Duodenal mucosa (tissue), 2 donors: ENCODE data around the gene RSPRY1.
"Not testable (repeated sequence)": the region's sequence is repeated elsewhere in the genome, so short reads cannot be mapped to it uniquely, and the experiment has no call there.

Source experiments
- H3K27ac ChIP-seq: one replicate; pipeline ENCODE4 v1.7.0; 2013; ENCODE audit warnings: low read depth, low read length
- H3K27me3 ChIP-seq, 2 donors: one replicate each; pipeline ENCODE4 v1.7.0; 2013; ENCODE audit warnings: low read length in 2 of 2, control low read depth in 1 of 2; ENCODE audit not compliant: insufficient read depth in 2 of 2, control insufficient read depth in 1 of 2
- H3K36me3 ChIP-seq, 2 donors: one replicate each; pipeline ENCODE4 v1.7.0; 2013; ENCODE audit warnings: low read length in 2 of 2, control low read depth in 1 of 2; ENCODE audit not compliant: insufficient read depth in 2 of 2, control insufficient read depth in 1 of 2
- H3K4me1 ChIP-seq, 2 donors: one replicate each; pipeline ENCODE4 v1.7.0; 2013; ENCODE audit warnings: low read length in 2 of 2, control low read depth in 1 of 2; ENCODE audit not compliant: insufficient read depth in 2 of 2, control insufficient read depth in 1 of 2
- H3K4me3 ChIP-seq, 2 donors: one replicate each; pipeline ENCODE4 v1.7.0; 2013; ENCODE audit warnings: low read length in 2 of 2, low read depth in 1 of 2
- H3K9ac ChIP-seq, 2 donors: one replicate each; pipeline ENCODE4 v1.7.0; 2013; ENCODE audit warnings: low read length in 2 of 2, low read depth in 1 of 2
- H3K9me3 ChIP-seq, 2 donors: one replicate each; pipeline ENCODE4 v1.7.0; 2013; ENCODE audit warnings: low read length in 2 of 2, control low read depth in 1 of 2; ENCODE audit not compliant: control insufficient read depth in 1 of 2

Gene RSPRY1

DNA sequence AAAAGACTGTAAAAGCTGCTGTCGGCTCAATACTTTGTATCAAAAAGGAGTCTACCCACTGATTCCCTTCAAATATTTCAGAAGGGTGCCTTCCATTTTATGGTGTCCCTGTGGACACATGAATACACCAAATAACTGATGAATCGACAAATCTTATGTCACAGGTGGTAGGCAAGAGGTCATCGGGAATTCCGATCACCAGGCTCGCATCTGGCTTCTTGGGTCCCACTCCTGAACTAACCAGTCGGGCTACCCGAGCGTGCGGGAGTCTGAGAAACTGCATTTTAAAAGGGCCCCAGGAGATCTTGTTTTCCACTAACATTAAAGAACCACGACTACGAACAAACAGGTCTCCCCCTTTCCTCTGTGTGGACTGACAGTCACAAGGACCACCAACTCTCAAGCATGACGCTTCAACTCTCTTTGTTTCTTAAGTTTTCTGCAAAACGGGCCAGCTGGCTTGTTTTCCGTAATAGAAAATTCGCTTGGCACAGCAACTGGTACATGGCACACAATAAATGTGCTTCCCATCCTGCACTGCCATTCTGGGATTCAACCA, 1.2 kb upstream of the RSPRY1 start:
- Histone ChIP-seq H3K36me3 (peaks cover 0 to 4% of the 10 kb centered on the region in 2 donors), H3K4me1 (peaks cover 19 to 24% of the 10 kb centered on the region in 2 donors), H3K27ac (no peak overlapping the region), H3K4me3 (peak overlapping the region; percentile 85 to 93), H3K9ac (peak overlapping the region; percentile 87 to 90), H3K27me3 (no peaks in the 10 kb centered on the region), H3K9me3 (no peaks in the 10 kb centered on the region)

DNA sequence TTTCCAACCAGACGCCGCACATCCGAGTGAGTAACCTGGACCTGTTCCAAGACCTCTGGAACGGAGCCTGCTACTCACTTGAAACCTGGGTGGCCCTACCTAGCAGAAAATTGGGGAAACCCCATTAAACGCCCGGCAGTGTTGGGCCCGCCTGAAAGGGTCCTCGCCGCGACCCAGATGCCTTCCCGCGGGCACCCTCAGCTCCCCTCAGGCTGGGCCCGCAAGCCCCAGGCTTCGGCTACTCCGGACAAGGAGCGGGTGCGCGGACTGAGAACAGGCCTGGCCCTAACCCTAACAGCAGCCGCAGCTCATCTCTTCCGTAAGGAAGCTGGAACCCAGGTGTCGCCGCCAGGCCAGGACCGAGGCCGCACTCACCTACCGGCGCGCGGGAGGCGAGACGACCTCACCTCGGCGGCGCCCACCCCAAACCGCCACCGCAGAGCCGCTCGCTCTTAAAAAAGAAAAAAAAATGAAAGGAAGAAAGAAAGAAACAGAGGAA, 634 bp upstream of the RSPRY1 start:
- Histone ChIP-seq H3K9ac (peak overlapping the region; percentile 87 to 90), H3K4me1 (peaks cover 19 to 26% of the 10 kb centered on the region in 2 donors), H3K36me3 (peaks cover 0 to 6% of the 10 kb centered on the region in 2 donors), H3K27me3 (no peaks in the 10 kb centered on the region), H3K9me3 (no peaks in the 10 kb centered on the region), H3K27ac (peak overlapping the region; percentile 92), H3K4me3 (peak overlapping the region; percentile 85 to 93)

DNA sequence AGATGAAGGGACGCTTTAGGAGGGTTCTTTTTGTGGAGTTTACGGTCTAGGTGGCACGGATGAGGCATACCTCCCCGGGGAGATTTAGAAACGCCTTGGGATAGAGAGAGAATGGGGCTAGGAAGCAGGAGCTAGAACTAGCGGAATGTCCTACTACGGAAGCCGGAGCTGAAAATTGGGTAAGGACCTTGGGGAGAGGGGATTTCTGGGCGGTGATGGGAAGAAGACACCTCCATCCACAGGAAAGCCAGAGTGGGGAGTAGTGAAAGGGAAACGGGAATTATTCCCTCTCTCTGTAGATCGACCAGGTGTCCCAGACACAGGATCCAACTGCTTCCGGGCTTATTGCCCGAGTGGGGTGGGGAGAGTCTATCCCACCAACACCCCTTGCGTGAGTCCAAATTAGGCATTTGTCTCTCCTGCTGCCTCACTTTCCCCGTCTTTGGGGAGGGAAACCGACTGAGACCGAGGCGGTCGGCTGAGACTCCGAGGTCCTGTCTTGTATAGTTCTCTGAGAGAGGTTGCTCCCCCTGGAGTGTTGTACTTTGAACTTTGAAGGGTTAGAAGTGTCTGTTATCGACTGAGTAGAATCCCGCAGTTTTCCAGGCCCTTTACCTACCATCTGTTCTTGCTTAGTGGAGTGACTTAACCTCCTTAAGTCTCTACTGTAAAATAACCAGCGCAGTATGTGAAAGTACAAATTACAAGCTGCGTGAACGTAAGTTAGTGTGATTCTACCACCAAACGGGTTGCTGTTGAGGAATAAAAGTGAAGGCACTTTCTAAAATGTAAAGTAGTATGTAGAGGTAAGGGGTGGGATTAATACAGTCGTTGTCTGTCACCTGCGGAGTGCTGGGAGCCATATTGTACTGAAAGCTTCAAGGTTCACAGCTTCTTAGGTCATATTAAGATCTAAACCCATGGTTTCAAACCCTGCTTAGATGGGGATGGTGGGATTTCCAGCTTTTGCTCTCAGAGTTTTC, 1.0 kb downstream of the RSPRY1 start:
- Histone ChIP-seq H3K4me3 (peak overlapping the region; percentile 85), H3K36me3 (peaks cover 0 to 8% of the 10 kb centered on the region in 2 donors), H3K9me3 (no peaks in the 10 kb centered on the region), H3K27me3 (no peaks in the 10 kb centered on the region), H3K4me1 (peaks cover 22 to 35% of the 10 kb centered on the region in 2 donors), H3K9ac (peak overlapping the region; percentile 84 to 93), H3K27ac (peak overlapping the region; percentile 91)

DNA sequence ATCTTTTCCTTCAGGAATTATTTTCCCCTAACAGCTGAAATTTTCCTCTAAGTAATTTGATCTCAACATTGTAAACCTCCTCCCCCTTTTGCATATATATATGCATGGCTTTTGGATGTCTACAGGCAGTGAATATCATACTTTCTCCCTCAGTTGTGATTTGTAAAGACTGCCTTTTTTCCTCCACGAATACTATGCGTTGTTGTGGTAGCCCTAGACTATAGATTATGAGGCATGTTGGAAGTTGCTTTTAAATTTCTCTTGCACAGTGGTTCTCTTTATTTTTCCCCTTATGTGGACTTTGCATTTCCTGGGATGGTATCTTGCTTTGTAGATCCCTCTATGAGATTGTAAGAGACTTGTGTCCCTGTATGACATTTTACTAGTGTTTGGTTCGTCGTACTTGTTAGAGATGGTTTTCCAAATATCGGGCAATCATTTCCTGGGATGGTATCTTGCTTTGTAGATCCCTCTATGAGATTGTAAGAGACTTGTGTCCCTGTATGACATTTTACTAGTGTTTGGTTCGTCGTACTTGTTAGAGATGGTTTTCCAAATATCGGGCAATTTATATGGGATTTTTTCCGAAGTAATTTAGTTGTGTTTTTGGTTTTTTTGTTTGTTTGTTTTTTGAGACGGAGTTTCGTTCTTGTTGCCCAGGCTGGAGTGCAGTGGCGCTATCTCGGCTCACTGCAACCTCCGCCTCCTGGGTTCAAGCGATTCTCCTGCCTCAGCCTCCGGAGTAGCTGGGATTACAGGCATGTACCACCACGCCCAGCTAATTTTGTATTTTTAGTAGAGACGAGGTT, 2.0 kb downstream of the RSPRY1 start:
- not testable (repeated sequence) for H3K27ac ChIP-seq, H3K9me3 ChIP-seq, H3K36me3 ChIP-seq, H3K27me3 ChIP-seq
- Histone ChIP-seq H3K9ac (peak overlapping the region; percentile 84 to 93), H3K4me3 (peak overlapping the region; percentile 85), H3K4me1 (peaks cover 22 to 39% of the 10 kb centered on the region in 2 donors)

DNA sequence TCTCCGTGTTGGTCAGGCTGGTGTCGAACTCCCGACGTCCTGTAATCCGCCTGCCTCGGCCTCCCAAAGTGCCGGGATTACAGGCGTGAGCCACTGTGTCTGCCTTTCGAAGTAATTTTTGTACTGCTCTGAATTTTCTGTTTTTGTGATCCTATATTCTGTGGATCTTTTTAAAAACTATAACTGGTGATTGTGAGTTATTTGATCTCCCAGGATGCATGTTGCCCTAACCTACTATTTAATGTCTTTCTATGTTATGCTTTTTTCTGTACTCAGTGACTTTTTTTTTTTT, 2.5 kb downstream of the RSPRY1 start:
- no peaks in the 10 kb centered on the region for H3K9me3 ChIP-seq
- no peak overlapping the region for H3K9ac ChIP-seq
- H3K4me3 ChIP-seq, result peak overlapping the region in 1 of 2 donors; percentile 85
- H3K36me3 ChIP-seq, result peaks cover 0 to 8% of the 10 kb centered on the region in 2 donors
- no peaks in the 10 kb centered on the region for H3K27me3 ChIP-seq
- H3K27ac ChIP-seq, result no peak overlapping the region
- H3K4me1 ChIP-seq, result peaks cover 22 to 40% of the 10 kb centered on the region in 2 donors

DNA sequence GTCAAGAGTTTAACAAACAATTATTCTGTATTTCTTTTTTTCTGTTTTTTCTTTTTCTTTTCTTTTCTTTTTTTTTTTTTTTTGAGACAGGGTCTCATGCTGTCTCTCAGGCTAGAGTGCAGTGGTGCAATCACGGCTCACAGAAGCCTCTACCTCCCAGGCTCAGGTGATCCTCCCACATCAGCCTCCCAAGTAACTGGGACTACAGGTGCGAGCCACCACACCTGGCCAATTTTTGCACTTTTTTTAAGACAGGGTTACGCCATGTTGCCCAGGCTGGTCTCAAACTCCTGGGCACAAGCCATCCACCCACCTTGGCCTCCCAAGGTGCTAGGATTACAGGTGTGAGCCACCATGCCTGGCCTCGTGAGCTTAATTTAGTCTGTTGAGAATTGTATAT, 3.4 kb downstream of the RSPRY1 start:
- H3K4me1 ChIP-seq, result peaks cover 20 to 38% of the 10 kb centered on the region in 2 donors
- H3K27ac ChIP-seq, H3K9ac ChIP-seq: not testable (repeated sequence)

DNA sequence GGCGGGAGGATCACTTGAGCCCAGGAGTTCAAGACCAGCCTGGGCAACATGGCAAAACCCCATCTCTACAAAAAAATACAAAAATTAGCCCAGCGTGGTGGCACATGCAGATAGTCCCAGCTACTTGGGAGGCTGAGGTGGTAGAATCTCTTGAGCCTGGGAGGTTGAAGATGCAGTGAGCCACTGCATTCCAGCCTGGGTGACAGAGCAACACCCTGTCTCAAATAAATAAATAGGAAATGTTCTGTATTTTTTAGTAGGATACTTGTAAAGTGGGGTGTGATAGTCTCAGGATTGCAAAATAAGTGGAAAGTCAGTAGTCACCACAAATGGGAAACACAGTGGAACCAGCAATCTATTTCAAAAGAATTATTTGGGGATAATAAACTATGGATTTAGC, 4.0 kb downstream of the RSPRY1 start:
- Histone ChIP-seq H3K9me3 (no peaks in the 10 kb centered on the region), H3K4me3 (no peak overlapping the region), H3K36me3 (peaks cover 0 to 8% of the 10 kb centered on the region in 2 donors), H3K27me3 (no peaks in the 10 kb centered on the region), H3K27ac (no peak overlapping the region), H3K9ac (no peak overlapping the region), H3K4me1 (peaks cover 14 to 31% of the 10 kb centered on the region in 2 donors)

More for the DNA sequence above, 3.4 kb downstream of the RSPRY1 start:
- H3K27me3 ChIP-seq, H3K9me3 ChIP-seq, H3K4me3 ChIP-seq, H3K36me3 ChIP-seq: not testable (repeated sequence)

DNA sequence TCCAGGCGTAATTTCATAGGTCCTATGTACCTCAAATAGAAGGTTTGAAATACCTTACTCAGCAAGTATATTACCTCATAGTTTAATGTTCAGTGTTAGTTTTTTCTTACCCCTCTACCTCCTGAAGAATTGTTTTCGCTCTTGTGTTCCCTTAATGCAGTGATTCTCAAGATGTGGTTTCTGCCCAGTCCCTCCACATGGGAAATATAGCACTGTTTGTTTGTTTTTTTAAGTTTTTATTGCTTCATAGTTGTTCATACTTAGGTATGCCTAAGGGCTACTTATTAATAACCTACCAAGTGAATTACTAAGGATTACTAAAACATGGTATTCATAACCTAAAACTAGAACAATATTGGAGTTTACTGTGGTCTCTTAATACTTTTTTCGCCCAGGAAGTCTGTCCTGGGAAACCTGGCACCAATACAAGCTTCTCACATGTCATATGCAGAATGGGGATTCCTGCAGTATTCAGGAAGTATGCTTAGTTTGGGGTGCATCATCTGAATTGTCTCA, 5.0 kb downstream of the RSPRY1 start:
- no peak overlapping the region for H3K9ac ChIP-seq
- H3K9me3 ChIP-seq, result no peaks in the 10 kb centered on the region
- H3K27me3 ChIP-seq, result no peaks in the 10 kb centered on the region
- peaks cover 14 to 30% of the 10 kb centered on the region in 2 donors for H3K4me1 ChIP-seq
- H3K36me3 ChIP-seq, result peaks cover 0 to 8% of the 10 kb centered on the region in 2 donors
- no peak overlapping the region for H3K4me3 ChIP-seq
- H3K27ac ChIP-seq, result no peak overlapping the region

DNA sequence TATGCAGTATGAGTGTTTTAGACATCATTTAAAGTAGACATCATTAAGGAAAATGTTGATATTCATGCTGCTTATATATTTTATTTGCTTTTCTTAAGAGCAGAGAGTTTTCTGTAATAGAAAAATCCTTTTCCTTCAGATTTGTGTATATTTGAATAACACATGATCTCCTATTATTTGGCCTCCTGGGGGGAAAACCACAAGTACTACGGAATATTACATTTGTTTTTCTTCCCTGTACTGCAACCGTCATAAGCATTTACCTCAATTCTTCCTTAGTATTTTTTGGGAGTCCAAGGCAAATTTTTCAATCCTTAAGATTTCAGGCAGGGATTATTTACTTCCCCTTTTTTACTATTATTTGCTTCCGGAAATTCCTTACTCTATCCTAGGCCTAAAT, 6.0 kb downstream of the RSPRY1 start:
- peaks cover 0 to 8% of the 10 kb centered on the region in 2 donors for H3K36me3 ChIP-seq
- H3K4me1 ChIP-seq, result peaks cover 21 to 27% of the 10 kb centered on the region in 2 donors
- no peak overlapping the region for H3K27ac ChIP-seq
- no peaks in the 10 kb centered on the region for H3K27me3 ChIP-seq
- H3K9ac ChIP-seq, result no peak overlapping the region
- no peak overlapping the region for H3K4me3 ChIP-seq
- no peaks in the 10 kb centered on the region for H3K9me3 ChIP-seq
